IMR-90 (cell line): ENCODE results near the gene DOK1.

ENCODE experiments used
- CEBPB ChIP-seq: IDR thresholded peaks from 2 replicates; pipeline ENCODE4 v1.6.1; 2012; ENCODE audit warnings: low read depth, low read length, improper control_type of control experiment
- FOS ChIP-seq: fragments of 150-350 bp; IDR thresholded peaks from 2 replicates; pipeline ENCODE4 v1.6.1; 2016; ENCODE audit warnings: low read depth, low read length
- POLR2A ChIP-seq: IDR thresholded peaks from 2 replicates; pipeline ENCODE4 v1.6.1; 2012; ENCODE audit warnings: mild to moderate bottlenecking, low read depth, low read length
- RCOR1 ChIP-seq: IDR thresholded peaks from 2 replicates; pipeline ENCODE4 v1.6.1; 2012; ENCODE audit warnings: mild to moderate bottlenecking, low read length, improper control_type of control experiment; ENCODE audit not compliant: insufficient replicate concordance
- TF ChIP-seq, protein P1 (sequence below): fragments of 150-350 bp; IDR thresholded peaks from 2 replicates; pipeline ENCODE4 v1.6.1; 2017; ENCODE audit warnings: mild to moderate bottlenecking, antibody characterized with exemption, low read length, low read depth
- TF ChIP-seq, protein P2 (sequence below): conservative IDR thresholded peaks from 2 replicates; pipeline ENCODE4 v1.5.1; 2012; ENCODE audit warnings: mild to moderate bottlenecking, low read depth, low read length, improper control_type of control experiment

DNA sequence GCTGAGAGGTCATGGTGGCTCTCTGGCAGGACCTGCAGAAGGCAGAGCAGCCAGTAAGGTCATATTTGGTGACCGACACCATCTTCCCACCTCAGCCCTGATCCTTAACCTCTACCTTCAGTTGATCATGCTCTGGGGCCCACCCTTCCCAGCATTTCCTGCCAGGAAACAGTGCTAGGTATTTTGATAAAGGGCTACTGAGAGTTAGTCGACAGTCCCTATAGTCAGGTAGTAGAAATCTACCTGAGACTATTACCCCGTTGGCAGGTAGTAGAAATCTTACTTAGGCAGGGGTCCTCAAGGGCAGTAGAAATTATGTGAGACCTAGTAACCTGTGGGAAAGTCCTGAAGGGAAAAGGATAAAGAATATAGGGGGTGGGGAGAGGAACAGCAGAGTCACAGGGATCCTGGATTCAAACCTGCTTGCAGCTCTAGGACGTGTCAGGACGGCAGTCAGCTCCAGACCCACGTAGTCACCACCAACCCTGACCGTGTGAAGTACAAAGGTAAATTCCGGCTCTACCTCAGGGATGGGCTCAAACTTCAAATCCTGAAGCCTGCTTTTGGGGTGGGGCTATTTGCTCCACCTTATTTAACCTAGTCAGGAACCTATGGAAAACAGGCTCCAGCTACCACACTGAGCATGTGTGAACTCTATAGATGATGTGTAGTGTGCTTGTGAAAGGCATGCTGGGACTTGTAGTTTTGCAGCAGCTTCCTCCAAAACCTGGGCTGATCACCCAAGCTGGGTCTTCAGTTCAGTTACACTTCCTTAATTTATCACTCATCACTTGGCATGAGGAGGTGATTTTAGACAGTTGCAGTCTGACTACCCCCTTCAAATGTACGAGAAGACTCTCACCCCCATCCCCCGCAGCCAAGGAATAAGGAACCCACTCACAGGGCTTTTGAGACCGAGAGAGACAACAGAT is 28.5 kb upstream of the DOK1 start, which contains the start of gene DQX1:
- TF ChIP-seq CEBPB = no peak
- no peak for TF ChIP-seq FOS
- no peak for TF ChIP-seq RCOR1
- TF ChIP-seq, protein P1, sequence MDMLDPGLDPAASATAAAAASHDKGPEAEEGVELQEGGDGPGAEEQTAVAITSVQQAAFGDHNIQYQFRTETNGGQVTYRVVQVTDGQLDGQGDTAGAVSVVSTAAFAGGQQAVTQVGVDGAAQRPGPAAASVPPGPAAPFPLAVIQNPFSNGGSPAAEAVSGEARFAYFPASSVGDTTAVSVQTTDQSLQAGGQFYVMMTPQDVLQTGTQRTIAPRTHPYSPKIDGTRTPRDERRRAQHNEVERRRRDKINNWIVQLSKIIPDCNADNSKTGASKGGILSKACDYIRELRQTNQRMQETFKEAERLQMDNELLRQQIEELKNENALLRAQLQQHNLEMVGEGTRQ = no peak
- TF ChIP-seq POLR2A = no peak
- TF ChIP-seq, protein P2, sequence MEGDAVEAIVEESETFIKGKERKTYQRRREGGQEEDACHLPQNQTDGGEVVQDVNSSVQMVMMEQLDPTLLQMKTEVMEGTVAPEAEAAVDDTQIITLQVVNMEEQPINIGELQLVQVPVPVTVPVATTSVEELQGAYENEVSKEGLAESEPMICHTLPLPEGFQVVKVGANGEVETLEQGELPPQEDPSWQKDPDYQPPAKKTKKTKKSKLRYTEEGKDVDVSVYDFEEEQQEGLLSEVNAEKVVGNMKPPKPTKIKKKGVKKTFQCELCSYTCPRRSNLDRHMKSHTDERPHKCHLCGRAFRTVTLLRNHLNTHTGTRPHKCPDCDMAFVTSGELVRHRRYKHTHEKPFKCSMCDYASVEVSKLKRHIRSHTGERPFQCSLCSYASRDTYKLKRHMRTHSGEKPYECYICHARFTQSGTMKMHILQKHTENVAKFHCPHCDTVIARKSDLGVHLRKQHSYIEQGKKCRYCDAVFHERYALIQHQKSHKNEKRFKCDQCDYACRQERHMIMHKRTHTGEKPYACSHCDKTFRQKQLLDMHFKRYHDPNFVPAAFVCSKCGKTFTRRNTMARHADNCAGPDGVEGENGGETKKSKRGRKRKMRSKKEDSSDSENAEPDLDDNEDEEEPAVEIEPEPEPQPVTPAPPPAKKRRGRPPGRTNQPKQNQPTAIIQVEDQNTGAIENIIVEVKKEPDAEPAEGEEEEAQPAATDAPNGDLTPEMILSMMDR = no peak
